Uterus (tissue), 2 donors: ENCODE measurements around the gene RIOK1.

Experiments used
- POLR2A ChIP-seq, 2 donors: fragments of 450-650 bp; IDR thresholded peaks; one replicate each; pipeline ENCODE4 v1.6.1; 2016; ENCODE audit warnings: antibody characterized with exemption in 2 of 2, mild to moderate bottlenecking in 1 of 2, moderate library complexity in 1 of 2
- TF ChIP-seq, protein P1 (sequence below), 4 experiments: fragments of 200-600 bp in 2 of 4; fragments of 450-650 bp in 2 of 4; sonication (generic) in 2 of 4; IDR thresholded peaks; one replicate each; pipeline ENCODE4 v1.5.1; 2016 to 2019; ENCODE audit warnings: antibody characterized with exemption in 4 of 4, mild to moderate bottlenecking in 2 of 4, moderate library complexity in 1 of 4

DNA sequence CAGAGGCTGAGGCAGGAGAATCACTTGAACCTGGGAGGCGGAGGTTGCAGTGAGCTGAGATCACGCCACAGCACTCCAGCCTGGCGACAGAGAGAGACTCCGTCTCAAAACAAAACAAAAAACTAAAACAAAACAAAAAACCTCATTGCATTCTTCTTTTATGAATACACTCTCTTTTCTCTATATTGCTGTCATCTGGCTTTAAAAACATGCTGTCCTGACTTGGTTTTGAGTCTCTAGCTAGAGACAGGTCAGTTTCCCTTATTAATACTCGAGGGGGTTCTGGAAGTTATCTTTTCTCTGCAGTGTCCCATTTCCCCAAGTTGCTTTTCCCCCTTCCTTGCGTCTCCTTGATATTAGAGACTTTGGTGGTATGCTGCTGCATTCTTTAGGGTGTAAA lies 50.9 kb downstream of the RIOK1 start:
- TF ChIP-seq, protein P1, sequence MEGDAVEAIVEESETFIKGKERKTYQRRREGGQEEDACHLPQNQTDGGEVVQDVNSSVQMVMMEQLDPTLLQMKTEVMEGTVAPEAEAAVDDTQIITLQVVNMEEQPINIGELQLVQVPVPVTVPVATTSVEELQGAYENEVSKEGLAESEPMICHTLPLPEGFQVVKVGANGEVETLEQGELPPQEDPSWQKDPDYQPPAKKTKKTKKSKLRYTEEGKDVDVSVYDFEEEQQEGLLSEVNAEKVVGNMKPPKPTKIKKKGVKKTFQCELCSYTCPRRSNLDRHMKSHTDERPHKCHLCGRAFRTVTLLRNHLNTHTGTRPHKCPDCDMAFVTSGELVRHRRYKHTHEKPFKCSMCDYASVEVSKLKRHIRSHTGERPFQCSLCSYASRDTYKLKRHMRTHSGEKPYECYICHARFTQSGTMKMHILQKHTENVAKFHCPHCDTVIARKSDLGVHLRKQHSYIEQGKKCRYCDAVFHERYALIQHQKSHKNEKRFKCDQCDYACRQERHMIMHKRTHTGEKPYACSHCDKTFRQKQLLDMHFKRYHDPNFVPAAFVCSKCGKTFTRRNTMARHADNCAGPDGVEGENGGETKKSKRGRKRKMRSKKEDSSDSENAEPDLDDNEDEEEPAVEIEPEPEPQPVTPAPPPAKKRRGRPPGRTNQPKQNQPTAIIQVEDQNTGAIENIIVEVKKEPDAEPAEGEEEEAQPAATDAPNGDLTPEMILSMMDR (IDR thresholded peaks at IDR 0.05), result no peak
- TF ChIP-seq POLR2A (IDR thresholded peaks at IDR 0.05), result no peak
